ENCODE measurements around the gene TMEM117. TPM values are rescaled to one million over a fixed set of nuclear protein-coding genes. Genes with fewer than 3 reads are reported as not detected.
"Not testable (repeated sequence)": the region's sequence is repeated elsewhere in the genome, so short reads cannot be mapped to it uniquely, and the experiment has no call there.

TMEM117 gene
- total RNA-seq, 1 experiment from 2014 or later: 8.2 TPM

GRCh38 chr12:44015333-44015941 is 179.6 kb downstream of the TMEM117 start:
- Histone ChIP-seq H3K4me3 (no peak overlapping the region), H3K4me1 (replicated peaks) (no peaks in the 10 kb centered on the region), H3K27me3 (replicated peaks) (no peaks in the 10 kb centered on the region), H3K36me3 (no peaks in the 10 kb centered on the region), H3K27ac (no peak overlapping the region), H3K9me3 (replicated peaks) (no peaks in the 10 kb centered on the region)
- DNase-seq (ENCODE audit: low read depth in 1 of 2, low spot score in 2 of 2): no peak

DNA sequence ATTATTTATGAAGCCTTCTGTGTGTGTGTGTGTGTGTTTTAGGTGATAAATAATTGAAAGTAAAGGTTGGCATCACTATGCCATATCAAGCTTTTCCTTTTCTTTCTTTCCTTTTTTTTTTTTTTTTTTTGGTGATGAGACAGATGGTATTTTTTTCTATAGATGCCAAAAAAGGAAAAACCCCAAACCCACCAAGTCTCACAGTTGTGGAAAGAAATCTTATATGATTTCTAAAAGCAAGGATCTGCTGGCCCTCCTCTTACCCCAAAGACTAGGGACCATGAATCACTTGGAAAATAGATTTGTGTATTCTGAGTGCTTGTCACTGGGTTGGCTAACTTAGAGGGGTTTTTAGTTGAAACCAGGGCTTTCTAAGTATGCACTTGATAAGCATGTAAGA is 181.3 kb downstream of the TMEM117 start:
- no peaks in the 10 kb centered on the region for H3K36me3 ChIP-seq
- no peaks in the 10 kb centered on the region for H3K4me1 ChIP-seq (replicated peaks)
- H3K4me3 ChIP-seq: no peak overlapping the region
- no peaks in the 10 kb centered on the region for H3K9me3 ChIP-seq (replicated peaks)
- no peak for DNase-seq (ENCODE audit: low read depth in 1 of 2, low spot score in 2 of 2)
- no peak overlapping the region for H3K27ac ChIP-seq
- H3K27me3 ChIP-seq (replicated peaks): no peaks in the 10 kb centered on the region

DNA sequence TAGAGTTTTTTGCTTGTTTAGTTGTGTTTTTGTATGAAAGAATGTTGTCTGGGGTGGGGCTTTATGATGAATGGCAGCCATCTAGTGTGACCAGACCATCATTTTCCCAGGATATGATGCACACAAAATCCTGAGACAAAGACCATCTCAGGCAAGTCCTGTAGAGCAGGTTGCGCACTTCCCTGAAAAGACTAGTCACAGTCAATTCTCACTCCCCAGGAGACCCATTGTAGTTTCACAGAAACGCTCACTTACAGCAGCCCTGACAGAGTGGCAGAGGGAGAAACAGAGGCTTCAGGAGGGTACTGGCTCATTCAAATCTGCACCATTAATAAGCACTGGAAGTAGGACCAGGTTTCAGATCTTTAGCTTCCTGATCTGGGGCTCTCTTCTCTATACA is 183.2 kb downstream of the TMEM117 start:
- H3K27ac ChIP-seq: no peak overlapping the region
- no peak overlapping the region for H3K4me3 ChIP-seq
- no peaks in the 10 kb centered on the region for H3K9me3 ChIP-seq (replicated peaks)
- no peaks in the 10 kb centered on the region for H3K27me3 ChIP-seq (replicated peaks)
- H3K36me3 ChIP-seq: no peaks in the 10 kb centered on the region
- no peaks in the 10 kb centered on the region for H3K4me1 ChIP-seq (replicated peaks)
- DNase-seq (ENCODE audit: low read depth in 1 of 2, low spot score in 2 of 2): no peak

- H3K4me3 ChIP-seq: no peak overlapping the region
Measured at GRCh38 chr12:44020555-44020954, 184.7 kb downstream of the TMEM117 start.

DNA sequence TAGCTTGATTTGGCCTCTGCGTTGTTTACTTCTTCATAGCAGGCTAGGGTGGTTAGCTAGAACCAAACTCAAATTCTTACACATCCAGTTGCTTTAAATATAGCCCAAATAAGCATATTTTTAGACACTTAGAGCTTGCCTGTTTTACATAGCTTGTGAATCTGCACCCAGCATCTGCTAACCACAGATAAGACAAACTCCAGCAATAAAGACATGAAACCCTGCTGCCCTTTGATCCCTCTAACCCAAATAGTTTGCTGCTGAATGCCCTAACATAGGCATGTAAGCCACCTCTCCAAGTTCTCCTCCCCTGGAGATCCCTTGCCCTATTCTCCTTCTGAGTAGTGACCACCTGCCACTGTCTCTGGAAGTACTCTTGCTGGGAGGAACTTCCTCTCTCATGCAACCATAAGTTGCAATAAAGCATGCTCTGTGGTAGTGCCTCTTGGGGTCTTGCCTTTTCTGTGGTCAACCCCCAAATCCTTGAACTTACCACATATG is 185.6 kb downstream of the TMEM117 start:
- DNase-seq (ENCODE audit: low read depth in 1 of 2, low spot score in 2 of 2): no peak
- Histone ChIP-seq H3K36me3 (no peaks in the 10 kb centered on the region), H3K27ac (no peak overlapping the region), H3K9me3 (replicated peaks) (no peaks in the 10 kb centered on the region), H3K4me1 (replicated peaks) (no peaks in the 10 kb centered on the region), H3K27me3 (replicated peaks) (no peaks in the 10 kb centered on the region), H3K4me3 (no peak overlapping the region)

More at GRCh38 chr12:44020555-44020954, 184.7 kb downstream of the TMEM117 start:
- no peak for DNase-seq (ENCODE audit: low read depth in 1 of 2, low spot score in 2 of 2)
- H3K27me3 ChIP-seq (replicated peaks): no peaks in the 10 kb centered on the region
- no peaks in the 10 kb centered on the region for H3K36me3 ChIP-seq
- no peaks in the 10 kb centered on the region for H3K4me1 ChIP-seq (replicated peaks)
- H3K27ac ChIP-seq: no peak overlapping the region
- no peaks in the 10 kb centered on the region for H3K9me3 ChIP-seq (replicated peaks)

- Histone ChIP-seq H3K36me3 (no peaks in the 10 kb centered on the region), H3K27ac (no peak overlapping the region), H3K27me3 (replicated peaks) (no peaks in the 10 kb centered on the region), H3K4me3 (no peak overlapping the region), H3K9me3 (replicated peaks) (no peaks in the 10 kb centered on the region), H3K4me1 (replicated peaks) (no peaks in the 10 kb centered on the region)
- DNase-seq (ENCODE audit: low read depth in 1 of 2, low spot score in 2 of 2): no peak
Measured at GRCh38 chr12:44025499-44025898, 189.6 kb downstream of the TMEM117 start.

- Histone ChIP-seq H3K36me3 (no peaks in the 10 kb centered on the region), H3K4me1 (replicated peaks) (no peaks in the 10 kb centered on the region), H3K9me3 (replicated peaks) (no peaks in the 10 kb centered on the region), H3K27me3 (replicated peaks) (no peaks in the 10 kb centered on the region), H3K4me3 (no peak overlapping the region), H3K27ac (no peak overlapping the region)
- no peak for DNase-seq (ENCODE audit: low read depth in 1 of 2, low spot score in 2 of 2)
Measured at GRCh38 chr12:44026046-44026445, 190.2 kb downstream of the TMEM117 start.

- not testable (repeated sequence) for H3K4me3 ChIP-seq; H3K27ac ChIP-seq; H3K27me3 ChIP-seq (replicated peaks); H3K36me3 ChIP-seq; DNase-seq (ENCODE audit: low read depth in 1 of 2, low spot score in 2 of 2); H3K9me3 ChIP-seq (replicated peaks); H3K4me1 ChIP-seq (replicated peaks)
Measured at GRCh38 chr12:44026926-44027325, 191.0 kb downstream of the TMEM117 start.

- no peaks in the 10 kb centered on the region for H3K9me3 ChIP-seq (replicated peaks)
- DNase-seq (ENCODE audit: low read depth in 1 of 2, low spot score in 2 of 2): no peak
- H3K36me3 ChIP-seq: no peaks in the 10 kb centered on the region
- no peak overlapping the region for H3K4me3 ChIP-seq
- H3K27ac ChIP-seq: no peak overlapping the region
- H3K4me1 ChIP-seq (replicated peaks): no peaks in the 10 kb centered on the region
- H3K27me3 ChIP-seq (replicated peaks): no peaks in the 10 kb centered on the region
Measured at GRCh38 chr12:44029194-44029593, 193.3 kb downstream of the TMEM117 start.

DNA sequence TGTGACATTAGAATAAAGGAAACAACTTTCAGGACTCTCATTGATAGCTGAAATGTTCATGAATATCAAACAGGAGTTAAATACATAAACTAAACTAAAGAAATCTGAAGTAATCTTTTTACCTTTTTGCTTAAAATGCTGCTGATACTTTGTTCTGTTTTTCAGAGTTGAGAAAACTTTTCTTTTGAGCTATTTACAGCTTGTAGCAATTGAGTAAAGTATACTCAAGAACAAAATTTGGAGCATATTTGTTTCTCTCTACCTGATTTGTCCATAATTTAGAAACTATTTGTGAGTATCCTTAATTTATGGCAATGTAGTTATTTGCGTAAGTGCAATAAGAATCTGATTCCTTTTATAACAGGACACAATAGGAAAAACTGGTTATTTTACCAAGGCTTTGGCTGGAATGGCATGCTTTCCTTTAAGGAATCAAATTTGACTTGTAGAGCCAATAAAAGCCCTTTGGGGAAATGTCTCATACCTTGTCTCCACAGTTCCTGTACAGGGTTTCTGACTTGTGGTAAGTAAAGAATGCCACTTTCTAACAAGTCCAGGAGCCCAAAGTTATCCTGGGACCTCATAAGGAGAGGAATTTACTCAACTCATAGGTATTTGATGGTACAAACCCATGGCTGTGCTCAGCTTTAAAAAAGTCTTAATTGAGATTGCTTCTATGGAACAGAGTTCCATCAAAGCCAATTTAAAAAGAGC is 195.7 kb downstream of the TMEM117 start:
- Histone ChIP-seq H3K4me1 (replicated peaks) (no peaks in the 10 kb centered on the region), H3K4me3 (no peak overlapping the region), H3K9me3 (replicated peaks) (no peaks in the 10 kb centered on the region), H3K27me3 (replicated peaks) (no peaks in the 10 kb centered on the region), H3K36me3 (no peaks in the 10 kb centered on the region), H3K27ac (no peak overlapping the region)
- no peak for DNase-seq (ENCODE audit: low read depth in 1 of 2, low spot score in 2 of 2)

DNA sequence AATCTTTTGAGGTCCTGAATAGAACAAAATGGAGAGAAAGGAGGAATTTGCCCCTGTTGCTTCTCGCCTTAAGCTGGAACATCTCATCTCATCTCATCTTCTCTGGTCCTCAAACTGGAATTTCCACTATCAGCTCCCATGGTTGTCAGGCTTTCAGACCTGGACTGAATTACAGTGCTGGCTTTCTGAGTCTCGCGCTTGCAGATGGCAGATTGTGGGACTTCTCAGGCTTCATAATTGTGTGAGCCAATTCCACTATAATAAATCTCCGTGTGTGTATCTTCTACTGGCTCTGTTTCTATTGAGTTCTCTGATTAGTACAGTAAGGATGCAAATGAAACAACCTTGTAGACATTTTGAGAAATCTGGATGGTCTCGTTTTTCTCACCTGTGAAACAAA is 199.0 kb downstream of the TMEM117 start:
- Histone ChIP-seq H3K27me3 (replicated peaks) (no peaks in the 10 kb centered on the region), H3K4me1 (replicated peaks) (no peaks in the 10 kb centered on the region), H3K36me3 (no peaks in the 10 kb centered on the region), H3K27ac (no peak overlapping the region), H3K4me3 (no peak overlapping the region), H3K9me3 (replicated peaks) (no peaks in the 10 kb centered on the region)
- DNase-seq (ENCODE audit: low read depth in 1 of 2, low spot score in 2 of 2): no peak

DNA sequence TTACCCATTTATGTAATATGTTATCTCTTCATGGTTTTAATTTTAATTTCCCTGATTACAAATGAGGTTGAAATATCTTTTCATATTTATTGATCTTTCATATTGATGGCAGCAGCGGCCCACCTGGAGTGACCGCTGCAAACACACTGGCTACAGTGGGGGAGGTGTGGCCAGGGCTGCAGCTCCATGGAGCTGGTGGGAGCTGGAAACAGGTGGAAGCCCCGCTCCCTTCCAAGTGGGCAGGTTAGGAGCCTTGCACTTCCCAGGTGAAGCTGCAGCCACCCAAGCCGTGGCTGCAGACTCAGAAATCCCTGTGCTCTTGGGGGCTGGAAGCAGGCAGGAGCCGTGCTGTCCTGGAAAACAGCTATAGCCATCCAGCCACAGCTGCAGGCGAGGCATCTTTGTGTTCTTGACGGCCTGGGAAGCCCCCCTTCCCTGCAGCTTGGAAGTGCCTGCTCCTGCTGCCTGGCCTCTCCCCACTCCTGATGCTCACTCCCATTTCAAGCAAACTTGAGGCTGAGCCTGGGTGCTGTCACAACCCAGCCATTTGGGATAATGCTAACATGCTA is 201.1 kb downstream of the TMEM117 start:
- Histone ChIP-seq H3K4me3 (no peak overlapping the region), H3K27me3 (replicated peaks) (no peaks in the 10 kb centered on the region)
- DNase-seq (ENCODE audit: low read depth in 1 of 2, low spot score in 2 of 2): no peak

DNA sequence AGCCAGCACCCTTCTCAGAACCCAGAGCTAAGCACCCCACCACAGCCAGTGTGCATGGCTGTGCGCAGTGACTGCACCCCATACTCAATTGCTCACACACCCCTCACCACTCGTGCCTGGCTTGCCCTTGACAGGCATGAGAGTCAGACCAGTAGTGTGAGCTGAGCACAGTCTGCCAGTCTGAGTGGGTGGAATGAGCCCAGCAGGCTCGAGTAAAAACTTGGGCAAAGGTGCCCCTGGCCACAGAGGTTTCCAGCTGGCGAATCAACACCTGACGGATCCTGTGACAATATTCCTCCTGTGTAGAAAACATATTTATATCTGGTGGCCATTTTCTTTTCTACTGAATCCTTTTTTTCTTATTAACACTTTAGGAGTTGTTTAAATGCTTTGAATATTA is 202.5 kb downstream of the TMEM117 start:
- DNase-seq (ENCODE audit: low read depth in 1 of 2, low spot score in 2 of 2): no peak
- Histone ChIP-seq H3K27me3 (replicated peaks) (no peaks in the 10 kb centered on the region), H3K4me3 (no peak overlapping the region), H3K4me1 (replicated peaks) (no peaks in the 10 kb centered on the region), H3K36me3 (no peaks in the 10 kb centered on the region), H3K27ac (no peak overlapping the region), H3K9me3 (replicated peaks) (no peaks in the 10 kb centered on the region)

More for the DNA sequence above, 201.1 kb downstream of the TMEM117 start:
- H3K27ac ChIP-seq: no peak overlapping the region
- no peaks in the 10 kb centered on the region for H3K36me3 ChIP-seq
- H3K9me3 ChIP-seq (replicated peaks): no peaks in the 10 kb centered on the region
- H3K4me1 ChIP-seq (replicated peaks): no peaks in the 10 kb centered on the region

GRCh38 chr12:44044491-44044890 is 208.6 kb downstream of the TMEM117 start:
- not testable (repeated sequence) for H3K4me3 ChIP-seq; H3K36me3 ChIP-seq; H3K9me3 ChIP-seq (replicated peaks); DNase-seq (ENCODE audit: low read depth in 1 of 2, low spot score in 2 of 2); H3K27me3 ChIP-seq (replicated peaks); H3K4me1 ChIP-seq (replicated peaks); H3K27ac ChIP-seq

Measured in SJSA1 (cell line).